KG1 (cell line): ENCODE results near the gene RNF103.
"Not testable (repeated sequence)": the region's sequence is repeated elsewhere in the genome, so short reads cannot be mapped to it uniquely, and the experiment has no call there.

Experiments used
- DNase-seq: peaks from one replicate; lab custom pipeline; 2025; lab: John Stamatoyannopoulos, UW

The RNF103 gene, protein sequence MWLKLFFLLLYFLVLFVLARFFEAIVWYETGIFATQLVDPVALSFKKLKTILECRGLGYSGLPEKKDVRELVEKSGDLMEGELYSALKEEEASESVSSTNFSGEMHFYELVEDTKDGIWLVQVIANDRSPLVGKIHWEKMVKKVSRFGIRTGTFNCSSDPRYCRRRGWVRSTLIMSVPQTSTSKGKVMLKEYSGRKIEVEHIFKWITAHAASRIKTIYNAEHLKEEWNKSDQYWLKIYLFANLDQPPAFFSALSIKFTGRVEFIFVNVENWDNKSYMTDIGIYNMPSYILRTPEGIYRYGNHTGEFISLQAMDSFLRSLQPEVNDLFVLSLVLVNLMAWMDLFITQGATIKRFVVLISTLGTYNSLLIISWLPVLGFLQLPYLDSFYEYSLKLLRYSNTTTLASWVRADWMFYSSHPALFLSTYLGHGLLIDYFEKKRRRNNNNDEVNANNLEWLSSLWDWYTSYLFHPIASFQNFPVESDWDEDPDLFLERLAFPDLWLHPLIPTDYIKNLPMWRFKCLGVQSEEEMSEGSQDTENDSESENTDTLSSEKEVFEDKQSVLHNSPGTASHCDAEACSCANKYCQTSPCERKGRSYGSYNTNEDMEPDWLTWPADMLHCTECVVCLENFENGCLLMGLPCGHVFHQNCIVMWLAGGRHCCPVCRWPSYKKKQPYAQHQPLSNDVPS

DNA sequence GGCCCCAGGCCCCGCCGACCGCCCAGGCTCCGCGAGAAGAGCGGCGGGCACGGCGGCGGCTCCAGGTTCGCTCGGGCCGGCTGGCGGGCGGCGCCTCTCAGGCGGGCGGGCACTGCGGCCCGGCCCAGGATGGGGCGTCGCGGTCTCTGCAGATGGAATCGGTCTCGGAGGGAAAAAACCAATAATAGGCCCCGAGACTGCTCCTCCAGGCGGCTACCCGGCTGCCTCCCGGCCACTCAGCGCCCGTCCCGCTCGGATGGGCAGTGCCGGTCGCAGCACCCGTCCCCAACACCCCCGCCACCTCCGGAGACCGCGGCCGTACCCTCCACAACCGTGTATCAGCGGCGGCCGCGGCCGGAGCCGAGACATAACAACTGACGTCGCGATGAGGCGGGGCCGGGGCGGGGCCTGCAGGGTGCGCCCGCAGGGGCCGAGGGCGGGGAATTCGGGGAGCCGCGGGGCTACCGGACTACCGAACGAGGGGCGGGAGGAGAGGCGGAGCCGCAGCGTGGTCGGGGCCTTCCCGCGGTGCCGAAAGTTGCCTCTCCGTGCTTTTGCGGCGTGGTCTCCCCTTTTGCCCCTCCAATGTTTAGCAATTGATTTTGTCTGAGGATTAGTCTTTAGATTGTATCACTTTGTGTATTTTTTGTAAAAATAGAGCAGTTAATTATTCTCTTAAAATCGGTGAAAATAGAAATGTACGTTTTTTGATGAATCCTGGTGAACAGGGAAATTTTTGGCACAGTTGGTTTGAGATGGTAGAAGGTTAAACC, at the start of gene RNF103:
Gene RNF103, minus strand, starts transcription at position 372 of the 773 bp plus-strand sequence. CDS start 979 bp downstream, outside the sequence.
- DNase-seq: peak; percentile 65

GRCh38 chr2:86673011-86673410, 49.3 kb upstream of the RNF103 start:
- no peak for DNase-seq

DNA sequence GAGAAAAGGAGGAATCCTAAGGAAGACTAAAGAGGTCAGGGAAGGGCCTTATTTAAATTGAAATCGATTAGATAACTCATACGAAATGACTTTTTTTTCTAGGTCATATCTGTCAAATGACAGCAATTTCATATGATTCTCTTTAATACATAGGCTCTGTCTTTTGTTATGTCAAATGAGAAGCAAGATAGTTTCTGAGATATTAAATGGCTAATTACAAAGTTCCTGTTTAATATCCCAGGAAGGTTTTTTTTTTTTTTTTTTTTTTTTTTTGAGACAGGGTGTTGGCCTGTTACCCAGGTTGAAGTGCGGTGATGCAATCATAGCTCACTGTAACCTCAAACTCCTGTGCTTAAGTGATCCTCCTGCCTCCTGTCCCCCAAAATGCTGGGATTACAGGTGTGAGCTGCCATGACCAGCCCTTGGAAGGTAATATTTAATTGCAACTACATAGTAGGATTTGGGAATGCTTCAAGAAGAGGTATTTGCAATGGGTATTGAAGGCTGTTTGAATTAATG, 48.4 kb upstream of the RNF103 start:
- DNase-seq: no peak

GRCh38 chr2:86671337-86671981, 47.8 kb upstream of the RNF103 start:
- no peak for DNase-seq

GRCh38 chr2:86669323-86669722, 45.7 kb upstream of the RNF103 start:
- DNase-seq: not testable (repeated sequence)

- DNase-seq: no peak
These were observed 37.7 kb upstream of the RNF103 start for GRCh38 chr2:86661333-86661732.

- DNase-seq: no peak
These were observed 26.5 kb upstream of the RNF103 start for GRCh38 chr2:86650188-86650587.

DNA sequence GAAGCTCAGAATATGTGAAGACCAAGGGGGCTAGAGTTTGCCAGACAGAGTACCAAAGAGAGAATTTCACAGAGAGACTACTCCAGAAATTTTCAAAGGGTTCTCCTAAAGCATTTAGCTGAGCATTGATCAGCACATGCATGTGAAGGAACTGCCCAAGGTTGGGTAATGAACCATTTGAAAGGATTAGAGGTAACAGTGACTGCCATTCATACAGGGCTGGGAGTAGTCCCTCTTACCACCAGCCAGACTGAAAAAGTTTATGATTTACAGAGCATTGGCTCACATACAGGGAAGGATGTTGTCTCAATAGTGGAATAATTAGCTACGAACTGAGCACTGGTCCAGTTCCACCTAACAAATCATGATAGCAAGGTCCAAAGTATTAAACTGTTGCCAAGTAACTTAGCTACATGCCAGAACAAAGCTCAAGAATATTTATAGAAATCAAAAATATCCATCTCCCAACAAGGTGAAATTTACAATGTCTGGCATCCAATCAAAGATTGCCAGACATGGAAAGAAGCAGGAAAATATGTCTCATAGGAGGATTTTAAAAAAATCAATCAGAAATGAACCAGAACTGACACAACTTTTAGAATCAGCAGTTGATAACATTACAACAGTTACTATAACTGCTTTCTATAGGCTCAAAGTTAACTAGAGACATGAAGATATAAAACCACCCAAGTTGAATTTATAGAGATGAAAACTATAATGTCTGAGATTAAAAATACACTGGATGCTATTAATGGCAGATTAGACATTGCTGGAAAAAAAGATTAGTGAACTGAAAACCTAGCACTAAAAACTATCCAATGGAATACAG, 25.7 kb upstream of the RNF103 start:
- DNase-seq: no peak

DNA sequence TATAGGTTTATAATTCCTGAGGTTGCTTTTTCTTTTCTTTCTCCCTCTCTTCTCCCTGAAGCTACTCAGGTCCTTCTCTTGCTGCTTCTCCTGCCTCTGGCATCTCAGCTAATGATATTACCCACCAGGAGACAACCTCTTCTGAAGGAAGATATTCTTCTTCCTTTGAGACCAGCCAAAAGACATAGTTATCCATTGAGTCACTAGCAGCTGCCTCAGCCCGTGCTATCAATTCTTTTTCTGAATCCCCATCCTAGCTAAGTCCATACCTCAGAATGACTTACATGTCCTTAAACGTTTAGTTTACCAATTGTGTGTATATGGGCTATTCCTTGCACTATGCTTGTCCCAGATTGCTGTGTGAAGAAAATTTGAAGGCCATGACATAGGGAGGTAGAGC, 25.0 kb upstream of the RNF103 start:
- DNase-seq: no peak

DNA sequence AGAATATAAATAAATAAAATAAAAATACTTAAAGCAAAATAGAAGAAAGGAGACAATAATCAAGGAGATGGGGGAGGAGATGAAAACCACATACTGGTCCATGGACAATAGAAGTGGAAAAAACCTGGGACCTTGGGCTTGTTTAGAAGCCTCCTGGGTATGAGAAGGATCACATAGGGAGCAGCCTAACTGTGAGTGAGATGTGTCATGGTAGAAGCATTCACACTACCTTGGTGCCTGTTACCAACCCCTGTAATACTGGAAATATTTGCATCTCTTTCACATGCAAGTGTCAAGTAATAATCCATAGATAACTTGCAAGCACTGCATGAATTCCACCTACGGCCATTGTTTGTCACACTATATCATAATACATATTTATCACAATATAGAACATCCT, 23.2 kb upstream of the RNF103 start:
- no peak for DNase-seq

GRCh38 chr2:86646329-86646728, 22.7 kb upstream of the RNF103 start:
- DNase-seq: no peak

DNA sequence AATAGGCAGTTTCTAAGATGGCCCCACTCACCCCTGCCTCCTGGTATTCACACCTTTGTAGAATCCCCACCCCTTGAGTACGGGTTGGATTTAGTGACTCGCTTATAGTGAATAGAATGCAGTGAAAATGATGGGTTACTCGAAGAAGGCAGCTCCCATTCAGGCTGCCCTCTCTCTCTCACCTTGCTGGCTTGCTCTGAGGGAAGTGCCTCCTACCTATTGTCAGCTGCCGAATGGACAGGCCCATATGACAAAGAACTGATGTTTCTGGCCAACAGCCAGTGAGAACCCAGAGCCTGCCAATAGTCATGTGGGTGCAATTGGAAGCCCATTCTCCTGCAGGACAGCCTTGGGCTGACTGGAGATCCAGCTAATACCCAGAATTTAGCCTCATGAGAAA, 22.1 kb upstream of the RNF103 start:
- DNase-seq: no peak

DNA sequence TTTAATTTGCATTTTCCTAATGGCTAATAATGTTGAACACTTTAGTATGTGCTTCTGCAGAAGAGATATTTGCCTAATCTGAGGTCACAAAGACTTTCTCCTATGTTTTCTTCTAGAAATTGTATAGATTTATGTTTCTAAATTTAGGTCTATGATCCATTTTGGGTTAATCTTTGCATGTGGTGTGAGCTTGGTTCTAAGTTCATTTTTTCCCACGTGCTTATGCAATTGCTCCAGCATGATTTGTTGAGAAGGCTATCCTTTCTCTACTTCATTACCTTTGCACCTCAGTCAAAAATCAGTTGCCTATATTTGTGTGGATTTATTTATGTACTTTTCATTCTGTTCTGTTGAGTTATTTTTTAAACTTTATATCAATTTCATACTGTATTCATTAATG, 15.0 kb upstream of the RNF103 start:
- no peak for DNase-seq

DNA sequence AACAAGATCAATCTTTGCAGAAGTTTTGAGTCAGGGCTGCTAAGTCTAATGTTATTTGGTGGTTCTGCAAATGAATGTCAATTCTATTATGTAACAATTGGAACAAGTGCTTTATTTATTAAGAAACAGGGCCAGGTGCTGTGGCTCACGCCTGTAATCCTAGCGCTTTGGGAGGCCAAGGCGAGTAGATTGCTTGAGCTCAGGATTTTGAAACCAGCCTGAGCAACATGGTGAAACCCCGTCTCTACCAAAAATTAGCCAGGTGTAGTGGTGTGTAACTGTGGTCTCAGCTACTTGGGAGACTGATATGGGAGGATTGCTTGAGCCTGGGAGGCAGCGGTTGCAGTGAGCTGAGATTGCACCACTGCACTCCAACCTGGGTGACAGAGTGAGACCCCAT, 13.2 kb upstream of the RNF103 start:
- no peak for DNase-seq

GRCh38 chr2:86634352-86634751, 10.7 kb upstream of the RNF103 start:
- DNase-seq: no peak

- no peak for DNase-seq
These were observed 9.5 kb upstream of the RNF103 start for GRCh38 chr2:86633155-86633651.

DNA sequence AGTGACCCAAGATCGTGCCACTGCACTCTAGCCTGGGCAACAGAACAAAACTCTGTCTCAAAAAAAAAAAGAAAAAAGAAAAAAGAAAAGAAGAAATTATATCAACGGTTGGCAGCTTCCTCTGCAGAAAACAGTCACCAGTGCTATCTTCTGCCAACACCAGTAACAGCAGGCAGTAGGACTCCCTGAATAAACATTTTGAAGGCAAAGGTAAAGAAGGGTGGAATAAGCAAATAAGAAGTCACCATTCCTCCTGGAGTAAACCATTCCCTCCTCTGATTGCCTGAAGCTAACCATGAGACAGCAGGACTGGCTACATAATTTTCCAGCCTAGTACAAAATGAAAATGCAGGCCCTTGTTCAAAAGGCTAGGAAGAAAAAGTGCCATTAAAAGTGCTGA, 9.0 kb upstream of the RNF103 start:
- no peak for DNase-seq

DNA sequence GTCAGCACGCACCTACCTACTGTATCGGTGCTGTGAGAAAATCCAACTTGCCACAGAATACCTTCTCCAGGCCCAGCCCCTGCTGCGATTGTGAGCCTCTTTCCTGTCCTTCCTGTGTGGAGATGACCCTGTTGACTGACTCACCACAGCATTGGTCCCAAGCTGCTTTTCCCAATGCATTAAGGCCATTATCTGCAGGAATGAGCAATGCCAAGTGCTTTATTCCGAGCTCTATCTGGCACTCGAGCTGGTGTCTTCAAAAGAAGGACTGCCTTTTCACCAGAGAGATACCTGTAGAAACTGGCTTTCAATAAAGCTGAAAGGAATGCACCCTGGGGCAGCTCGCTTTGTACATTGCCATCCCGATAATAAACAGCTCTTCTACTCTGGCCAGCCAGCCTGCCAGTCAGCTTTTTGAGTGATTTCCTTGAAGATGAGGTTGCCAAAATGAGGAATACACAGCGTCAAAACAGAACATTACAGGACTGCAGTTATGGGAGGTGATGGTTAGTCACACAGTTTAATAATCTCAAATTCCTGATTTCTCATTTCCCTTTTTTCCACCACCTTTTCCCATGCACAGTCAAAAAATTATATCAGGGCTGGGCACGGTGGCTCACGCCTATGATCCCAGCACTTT, 8.3 kb upstream of the RNF103 start:
- DNase-seq: no peak

GRCh38 chr2:86628091-86628522, 4.4 kb upstream of the RNF103 start:
- DNase-seq: no peak

DNA sequence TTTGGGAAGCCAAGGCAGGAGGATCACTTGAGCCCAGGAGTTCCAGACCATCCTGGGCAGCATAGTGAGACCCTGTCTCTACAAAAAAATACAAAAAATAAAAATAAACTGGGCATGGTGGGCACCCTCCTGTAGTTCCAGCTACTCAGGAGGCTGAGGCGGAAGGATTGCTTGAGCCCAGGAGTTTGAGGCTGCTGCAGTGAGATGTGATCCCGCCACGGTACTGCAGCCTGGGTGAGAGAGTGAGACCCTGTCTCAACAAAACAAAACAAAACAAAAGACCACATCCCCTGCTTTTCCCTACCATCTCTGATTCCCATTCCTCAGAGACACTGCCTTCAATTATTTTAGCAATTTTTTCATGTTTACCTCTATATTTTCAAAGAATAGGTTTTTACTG, 3.9 kb upstream of the RNF103 start:
- no peak for DNase-seq
